Measurements from ENCODE around the gene ZNF3.

The ZNF3 gene

GRCh38 chr7:100022621-100023020, 58.9 kb downstream of the ZNF3 start:
- H3K36me3 ChIP-seq, result peaks cover 47% of the 10 kb centered on the region
- no peaks in the 10 kb centered on the region for H3K27me3 ChIP-seq
- TF ChIP-seq CTCF (IDR thresholded peaks at IDR 0.05), result no peak
- no peaks in the 10 kb centered on the region for H3K9me3 ChIP-seq
- H3K4me1 ChIP-seq (ENCODE audit: control insufficient read depth in 1 of 2, insufficient read depth in 1 of 2, low read depth in 1 of 2, low read length in 1 of 2), result peaks cover 8 to 25% of the 10 kb centered on the region in 2 experiments
- no peak overlapping the region for H3K4me3 ChIP-seq (ENCODE audit: low read depth in 1 of 2, low read length in 1 of 2)
- H3K27ac ChIP-seq, result no peak overlapping the region

- peaks cover 37% of the 10 kb centered on the region for H3K36me3 ChIP-seq
- peaks cover 13 to 37% of the 10 kb centered on the region in 2 experiments for H3K4me1 ChIP-seq (ENCODE audit: control insufficient read depth in 1 of 2, insufficient read depth in 1 of 2, low read depth in 1 of 2, low read length in 1 of 2)
- H3K9me3 ChIP-seq, result no peaks in the 10 kb centered on the region
- no peak for TF ChIP-seq CTCF (IDR thresholded peaks at IDR 0.05)
- H3K27ac ChIP-seq, result peak overlapping the region; percentile 38
- no peak overlapping the region for H3K4me3 ChIP-seq (ENCODE audit: low read depth in 1 of 2, low read length in 1 of 2)
- no peaks in the 10 kb centered on the region for H3K27me3 ChIP-seq
These were observed 60.2 kb downstream of the ZNF3 start for GRCh38 chr7:100021297-100021696.

Measured in neutrophil (primary cell).